Activated T-cell treated with anti-CD3 and anti-CD28 coated beads, Interleukin-2, amount 50 U/mL, for 72 hours (primary cell): ENCODE results near the gene STK32C. TPM values are rescaled to one million over a fixed set of nuclear protein-coding genes. Genes with fewer than 3 reads are reported as not detected.

Experiments
- ATAC-seq, 2 donors: fragments of 150-1000 bp; cut with Tn5 transposase; replicated peaks in 1 of 2; 2 replicates each; pipeline ENCODE4 v1.10.0; 2021; ENCODE audit warnings: moderate library complexity in 2 of 2, mild to moderate bottlenecking in 1 of 2
- DNase-seq, 2 donors: peaks; one replicate each; pipeline ENCODE4 v3.0.0; 2021 to 2022; ENCODE audit warnings: mixed read lengths in 1 of 2
- H3K27ac Mint-ChIP-seq: one replicate; pipeline ENCODE4 v1.8.0; 2022; ENCODE audit warnings: mild to moderate bottlenecking, moderate library complexity, mixed read lengths
- H3K27me3 Mint-ChIP-seq: one replicate; pipeline ENCODE4 v1.8.0; 2022; ENCODE audit warnings: low read depth, mixed read lengths
- H3K36me3 Mint-ChIP-seq, 2 donors: one replicate each; pipeline ENCODE4 v1.8.0; 2022; ENCODE audit warnings: mixed read lengths in 2 of 2, mild to moderate bottlenecking in 1 of 2; ENCODE audit not compliant: insufficient read depth in 2 of 2
- H3K4me1 Mint-ChIP-seq: one replicate; pipeline ENCODE4 v1.8.0; 2022; ENCODE audit warnings: low read depth, mixed read lengths
- H3K4me3 Mint-ChIP-seq, 2 donors: one replicate each; pipeline ENCODE4 v1.8.0; 2022; ENCODE audit warnings: mild to moderate bottlenecking in 2 of 2, mixed read lengths in 2 of 2, moderate library complexity in 2 of 2
- H3K9me3 Mint-ChIP-seq, 2 donors: one replicate each; pipeline ENCODE4 v1.8.0; 2022; ENCODE audit warnings: mixed read lengths in 2 of 2
- total RNA-seq, 2 donors: library from RNA; stranded (reverse); gene quantifications; one replicate each; pipeline ENCODE4 v1.2.3, GENCODE V29; 2022

The STK32C gene
- total RNA-seq, 2 donors from 2014 or later: 17.2 to 22.7 TPM

DNA sequence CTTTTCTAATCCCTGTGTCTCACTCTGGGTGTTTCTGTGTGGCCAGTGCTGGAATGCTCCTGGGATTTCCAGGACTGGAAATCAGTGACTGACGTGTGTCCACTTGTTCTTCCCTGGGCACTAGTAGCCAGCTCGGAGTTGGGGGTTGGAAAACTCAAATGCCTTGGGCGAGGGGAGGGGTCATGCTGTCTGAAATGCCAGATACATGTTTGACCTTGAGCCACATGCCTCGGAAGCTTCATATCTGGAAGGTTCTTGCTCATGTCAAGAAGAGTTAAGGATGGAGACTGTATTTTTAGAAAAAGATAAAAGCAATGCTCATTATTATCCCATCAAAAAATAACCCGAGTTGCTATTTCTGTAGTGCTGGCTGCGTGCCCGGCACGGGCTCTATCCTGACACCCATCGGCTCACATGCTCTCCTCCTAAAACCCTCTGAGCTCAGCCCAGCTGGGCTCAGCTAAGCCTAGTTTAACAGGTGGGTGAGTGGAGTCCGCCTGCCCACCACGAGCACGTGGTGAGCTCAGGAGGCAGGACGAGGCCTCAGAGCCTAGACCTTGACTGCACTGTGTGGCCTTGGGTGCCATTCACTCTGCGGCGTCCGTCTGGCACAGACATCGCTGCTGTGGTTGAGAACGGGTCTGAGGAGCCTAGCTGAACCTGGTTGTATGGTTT lies 114.6 kb downstream of the STK32C start:
- H3K4me1 Mint-ChIP-seq: no peaks in the 10 kb centered on the region
- no peak overlapping the region for H3K27ac Mint-ChIP-seq
- no peak for ATAC-seq
- no peaks in the 10 kb centered on the region for H3K9me3 Mint-ChIP-seq
- H3K4me3 Mint-ChIP-seq: no peak overlapping the region
- H3K27me3 Mint-ChIP-seq: peaks cover 26% of the 10 kb centered on the region
- H3K36me3 Mint-ChIP-seq: peaks cover 0 to 3% of the 10 kb centered on the region in 2 donors
- DNase-seq: no peak

DNA sequence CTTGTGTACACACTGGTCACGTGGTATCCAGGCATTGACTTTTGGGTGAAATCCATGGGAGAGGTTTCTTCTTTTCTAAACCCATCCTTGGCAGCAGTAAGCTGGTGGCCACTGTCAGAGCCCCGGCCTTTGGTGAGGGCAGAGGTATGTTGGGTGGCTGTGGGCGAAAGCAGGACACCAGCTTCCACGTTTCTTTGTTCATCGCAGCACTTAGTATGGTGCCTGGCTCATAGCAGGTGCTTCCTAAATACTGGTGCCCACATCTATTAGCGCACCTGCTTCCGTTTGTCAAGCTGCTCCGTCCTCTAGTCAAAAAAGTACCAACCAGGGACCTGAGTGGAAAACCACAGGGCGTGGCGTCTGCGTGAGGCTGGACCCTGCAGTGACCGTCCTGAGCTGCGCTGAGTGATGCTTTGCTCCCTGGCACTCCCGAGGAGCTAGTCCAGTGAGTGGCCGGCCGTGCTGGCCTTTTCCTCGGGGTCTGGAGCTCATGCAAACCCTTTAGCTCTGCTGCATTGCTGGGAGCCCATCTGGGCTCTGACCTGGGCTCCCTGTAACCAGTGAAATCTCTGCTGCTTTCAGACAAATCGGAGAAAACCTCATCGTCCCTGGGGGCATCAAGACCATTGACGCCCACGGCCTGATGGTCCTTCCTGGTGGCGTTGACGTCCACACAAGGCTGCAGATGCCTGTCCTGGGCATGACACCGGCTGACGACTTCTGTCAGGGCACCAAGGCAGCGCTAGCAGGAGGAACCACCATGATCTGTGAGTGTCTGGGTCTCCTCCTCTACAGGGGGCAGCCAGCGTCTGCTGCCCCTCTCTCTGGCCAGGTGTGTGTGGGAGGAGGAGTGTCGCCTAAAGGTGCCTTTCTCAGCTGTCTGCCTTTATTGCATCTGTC lies 115.4 kb downstream of the STK32C start:
- Mint-ChIP-seq H3K9me3 (no peaks in the 10 kb centered on the region), H3K4me3 (no peak overlapping the region), H3K27ac (no peak overlapping the region), H3K4me1 (no peaks in the 10 kb centered on the region), H3K36me3 (peaks cover 0 to 3% of the 10 kb centered on the region in 2 donors), H3K27me3 (peaks cover 31% of the 10 kb centered on the region)
- no peak for DNase-seq
- ATAC-seq: no peak

- H3K4me1 Mint-ChIP-seq: peaks cover under 1% of the 10 kb centered on the region
Observed at GRCh38 chr10:132189810-132190422, 117.8 kb downstream of the STK32C start.

DNA sequence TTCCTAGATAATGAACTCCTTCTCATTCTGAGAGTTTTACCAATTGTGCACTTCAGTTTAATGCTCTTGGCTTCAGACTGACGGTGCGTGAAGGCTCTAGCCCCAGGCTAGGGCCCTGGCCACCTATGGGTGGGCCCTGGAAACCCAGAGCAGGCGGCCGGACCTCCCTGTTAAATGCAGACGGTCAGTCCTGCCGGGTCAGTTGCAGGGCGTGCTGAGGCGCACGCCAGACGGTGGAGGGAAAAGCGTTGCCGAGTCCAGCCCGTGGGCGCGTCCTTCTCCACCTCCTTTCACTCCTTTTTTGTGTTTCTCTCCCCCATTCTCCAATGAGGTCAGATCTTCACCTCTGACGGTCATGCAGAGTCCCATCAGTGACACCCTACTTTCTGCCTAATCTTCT lies 118.7 kb downstream of the STK32C start:
- DNase-seq: no peak
- Mint-ChIP-seq H3K36me3 (peaks cover 0 to 3% of the 10 kb centered on the region in 2 donors), H3K27me3 (peaks cover 45% of the 10 kb centered on the region), H3K4me3 (no peak overlapping the region), H3K27ac (no peak overlapping the region), H3K9me3 (no peaks in the 10 kb centered on the region), H3K4me1 (peaks cover 4% of the 10 kb centered on the region)
- no peak for ATAC-seq

More at GRCh38 chr10:132189810-132190422, 117.8 kb downstream of the STK32C start:
- H3K4me3 Mint-ChIP-seq: no peak overlapping the region
- no peaks in the 10 kb centered on the region for H3K9me3 Mint-ChIP-seq
- ATAC-seq (no peak), DNase-seq (no peak)
- H3K27ac Mint-ChIP-seq: no peak overlapping the region
- peaks cover 36% of the 10 kb centered on the region for H3K27me3 Mint-ChIP-seq
- peaks cover 0 to 3% of the 10 kb centered on the region in 2 donors for H3K36me3 Mint-ChIP-seq

DNA sequence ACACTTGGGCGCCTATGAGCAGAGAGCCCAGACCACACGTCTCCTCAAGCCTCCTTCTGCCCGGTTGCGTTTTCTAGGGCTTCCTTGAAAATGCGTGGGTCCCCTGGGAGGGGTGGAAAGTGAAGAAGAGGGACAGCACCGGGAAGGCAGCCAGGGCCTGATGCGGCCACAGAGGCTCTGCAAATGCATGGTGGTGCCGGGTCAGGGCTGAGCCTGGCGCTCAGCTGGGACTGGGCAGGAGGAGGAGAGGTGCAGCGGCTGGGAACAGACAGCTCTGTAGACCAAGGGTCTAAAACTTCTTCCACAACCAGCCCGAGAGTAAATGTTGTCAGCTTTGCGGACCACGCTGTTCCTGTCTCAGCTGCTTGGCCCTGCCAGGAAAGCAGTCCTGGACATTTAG lies 119.4 kb downstream of the STK32C start:
- DNase-seq (no peak), ATAC-seq (no peak)
- Mint-ChIP-seq H3K27me3 (peaks cover 51% of the 10 kb centered on the region), H3K9me3 (no peaks in the 10 kb centered on the region), H3K4me3 (peak overlapping the region in 1 of 2 donors; percentile 45), H3K4me1 (peaks cover 4% of the 10 kb centered on the region), H3K36me3 (peaks cover 0 to 3% of the 10 kb centered on the region in 2 donors), H3K27ac (no peak overlapping the region)

DNA sequence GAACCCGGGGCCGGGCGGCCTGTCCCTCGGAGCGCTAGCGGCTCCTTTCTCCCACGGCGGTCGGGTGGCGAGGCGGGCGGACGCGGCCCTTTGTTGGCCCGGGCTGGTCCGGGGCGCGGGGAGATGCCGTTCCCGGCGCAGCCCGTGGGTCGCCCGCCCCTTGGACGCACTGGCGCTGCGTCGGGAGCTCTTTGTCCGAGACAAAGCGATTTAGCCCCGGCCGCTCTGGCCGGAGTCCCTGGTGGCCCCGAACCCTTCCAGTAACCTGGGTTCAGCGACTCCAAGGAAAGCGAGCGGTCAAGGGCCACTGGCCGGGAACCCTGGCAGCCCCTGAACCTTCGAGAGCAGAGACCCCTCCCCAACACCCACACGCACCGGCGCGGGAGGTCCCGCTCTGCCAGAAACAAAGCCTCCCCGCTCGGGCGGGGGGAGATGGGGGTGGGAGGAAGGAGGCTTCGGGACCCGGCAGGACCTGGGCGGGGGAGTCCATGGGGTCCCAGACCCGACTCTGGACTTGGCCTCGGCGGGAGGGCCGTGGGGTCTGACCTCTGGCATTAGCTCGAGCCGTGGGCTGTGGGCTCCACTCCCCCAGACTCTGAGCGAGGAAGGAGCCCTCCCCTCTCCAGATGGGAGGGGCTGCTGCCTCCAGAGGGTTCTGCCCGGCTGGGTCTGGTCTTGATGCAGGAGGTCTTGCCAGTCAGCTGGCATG lies 120.2 kb downstream of the STK32C start:
- H3K36me3 Mint-ChIP-seq: peaks cover 0 to 3% of the 10 kb centered on the region in 2 donors
- H3K4me1 Mint-ChIP-seq: peaks cover 4% of the 10 kb centered on the region
- H3K27ac Mint-ChIP-seq: no peak overlapping the region
- H3K4me3 Mint-ChIP-seq: peak overlapping the region; percentile 12 to 40
- H3K9me3 Mint-ChIP-seq: no peaks in the 10 kb centered on the region
- DNase-seq (no peak), ATAC-seq (peak in 1 of 2 donors; percentile 4)
- peaks cover 57% of the 10 kb centered on the region for H3K27me3 Mint-ChIP-seq

- peaks cover 0 to 3% of the 10 kb centered on the region in 2 donors for H3K36me3 Mint-ChIP-seq
- peaks cover 4% of the 10 kb centered on the region for H3K4me1 Mint-ChIP-seq
- no peak within 1 kb of the TSS for H3K27ac Mint-ChIP-seq
- peaks cover 57% of the 10 kb centered on the region for H3K27me3 Mint-ChIP-seq
- H3K4me3 Mint-ChIP-seq: peak within 1 kb of the TSS; percentile 67 to 78
- no peaks in the 10 kb centered on the region for H3K9me3 Mint-ChIP-seq
- ATAC-seq (peak; percentile 48), DNase-seq (no peak)
Observed at GRCh38 chr10:132186488-132187429, 121.0 kb downstream of the STK32C start, which contains the start of gene DPYSL4. TSS of gene DPYSL4 (plus strand) at chr10:132186948. CDS start at chr10:132187064, 116 bp downstream.

DNA sequence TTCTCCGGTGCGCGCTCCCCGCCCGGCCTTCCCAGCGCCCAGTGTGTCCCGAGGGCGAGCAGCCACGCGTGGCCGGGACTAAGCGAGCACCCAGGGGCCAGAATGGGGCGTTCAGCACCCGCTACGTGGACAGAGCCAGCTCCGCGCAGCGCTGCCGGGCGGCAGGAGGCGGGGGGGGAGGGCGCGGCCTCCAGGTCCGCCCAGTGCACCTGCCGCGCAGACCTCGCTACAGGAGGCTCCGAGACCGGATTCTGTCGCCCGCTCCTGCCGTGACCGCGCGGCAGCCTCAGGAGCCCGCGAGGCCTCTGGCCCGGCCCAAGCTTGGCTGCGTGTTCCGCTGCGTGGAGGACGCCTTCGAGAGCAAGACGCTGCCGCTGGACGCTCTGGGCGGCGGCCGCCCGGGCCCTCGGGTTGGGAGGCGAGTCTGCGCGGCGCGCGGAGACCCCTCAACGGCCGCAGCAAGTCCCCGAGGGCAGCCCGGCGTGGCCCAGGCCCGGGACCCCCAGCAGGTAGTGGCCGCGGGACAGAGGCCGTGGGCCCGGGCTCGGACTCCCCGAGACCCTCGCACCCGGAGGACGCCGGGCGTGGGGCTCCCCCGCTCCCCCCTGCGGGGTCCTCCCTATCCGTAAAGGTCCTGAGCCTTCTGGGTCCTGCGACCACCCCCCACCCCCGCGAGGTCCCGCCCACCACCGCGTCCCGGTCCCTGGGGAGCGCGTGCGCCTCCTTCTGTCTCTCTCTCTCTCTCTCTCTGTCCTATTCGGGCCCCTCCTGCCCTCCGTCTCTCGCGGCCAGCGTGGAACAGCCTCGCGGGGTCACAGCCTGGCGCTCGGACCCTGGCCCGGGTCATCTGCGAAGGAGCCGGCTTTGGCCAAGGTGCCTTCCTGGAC lies 121.9 kb downstream of the STK32C start:
- Mint-ChIP-seq H3K4me3 (peak overlapping the region; percentile 67 to 78), H3K27ac (no peak overlapping the region), H3K27me3 (peaks cover 62% of the 10 kb centered on the region), H3K9me3 (peaks cover under 1 to 2% of the 10 kb centered on the region in 2 donors), H3K4me1 (peaks cover 4% of the 10 kb centered on the region), H3K36me3 (peaks cover 0 to 3% of the 10 kb centered on the region in 2 donors)
- ATAC-seq: peak; percentile 73 to 77
- DNase-seq: peak; percentile 56 to 60

DNA sequence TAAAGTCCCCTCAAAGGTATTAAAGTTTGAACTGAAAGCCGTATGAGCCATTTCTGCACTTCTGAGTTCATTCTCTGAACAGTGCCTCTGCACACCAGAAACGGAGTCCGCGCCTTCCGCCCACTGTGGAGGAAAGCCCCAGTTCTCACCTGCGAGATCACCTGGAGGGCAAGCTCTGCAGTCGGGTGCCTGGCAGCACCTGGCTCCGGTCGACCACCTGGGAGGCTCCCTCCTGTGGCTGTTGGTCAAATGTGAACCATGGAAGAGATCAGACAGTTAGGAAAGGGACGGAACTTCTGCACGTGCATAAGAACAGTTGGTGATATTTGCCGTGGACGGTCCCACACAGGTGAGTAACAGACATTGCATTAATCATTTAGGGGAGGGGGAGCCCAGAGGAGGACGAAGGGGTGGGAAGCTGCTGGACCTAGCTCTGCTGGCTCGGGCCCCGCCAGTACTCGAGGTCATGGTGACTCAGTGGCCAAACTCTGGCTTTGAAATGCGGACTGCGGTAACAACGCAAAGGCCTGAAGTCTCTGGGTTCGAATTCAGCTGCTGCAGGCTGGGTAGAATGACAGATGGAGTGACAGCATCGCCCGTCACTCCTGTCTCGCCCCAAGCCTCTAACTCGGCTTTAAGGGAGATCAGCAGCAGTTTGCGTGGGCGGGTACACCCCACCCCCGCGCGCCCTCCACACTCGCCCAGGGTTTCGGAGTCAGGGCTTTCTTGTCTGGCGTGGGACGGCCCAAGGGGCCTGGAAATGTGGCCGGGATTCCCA lies 122.7 kb downstream of the STK32C start:
- Mint-ChIP-seq H3K4me3 (peak overlapping the region; percentile 10 to 58), H3K27me3 (peaks cover 56% of the 10 kb centered on the region), H3K9me3 (peaks cover 3 to 4% of the 10 kb centered on the region in 2 donors), H3K4me1 (peaks cover 4% of the 10 kb centered on the region), H3K27ac (no peak overlapping the region), H3K36me3 (no peaks in the 10 kb centered on the region)
- DNase-seq (no peak), ATAC-seq (no peak)

DNA sequence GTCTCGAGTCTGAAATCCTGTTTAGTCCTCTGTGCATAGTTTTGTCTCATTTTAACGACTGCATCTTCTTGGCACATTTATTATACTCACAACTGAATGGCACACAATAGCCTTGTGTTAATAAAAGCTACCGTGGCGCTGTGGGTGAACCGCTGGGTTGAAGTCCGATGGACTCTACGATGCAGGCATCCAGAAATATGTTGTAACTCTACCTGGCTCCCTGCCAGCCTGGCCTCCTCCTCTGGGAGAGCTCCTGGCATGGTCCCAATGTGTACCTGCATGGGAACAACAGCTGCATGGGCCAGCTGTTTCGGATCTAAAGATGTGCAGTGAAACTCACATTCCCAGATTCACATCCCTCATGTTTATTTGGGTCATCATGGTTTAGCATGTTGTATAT lies 124.7 kb downstream of the STK32C start:
- Mint-ChIP-seq H3K36me3 (no peaks in the 10 kb centered on the region), H3K4me3 (no peak overlapping the region), H3K27me3 (peaks cover 48% of the 10 kb centered on the region), H3K27ac (no peak overlapping the region), H3K4me1 (peaks cover 4% of the 10 kb centered on the region), H3K9me3 (peaks cover 3 to 4% of the 10 kb centered on the region in 2 donors)
- no peak for DNase-seq
- no peak for ATAC-seq
